Body of pancreas (tissue), 4 donors: Measurements from ENCODE around the gene UBL4A.

Source experiments
- POLR2A ChIP-seq, 3 donors: fragments of 450-650 bp; IDR thresholded peaks; one replicate each; pipeline ENCODE4 v1.6.1; 2016; ENCODE audit warnings: antibody characterized with exemption in 3 of 3, mild to moderate bottlenecking in 2 of 3
- TF ChIP-seq, protein P1 (sequence below), 7 experiments: fragments of 450-650 bp in 4 of 7; fragments of 200-600 bp in 3 of 7; sonication (generic) in 3 of 7; IDR thresholded peaks; one replicate each; pipeline ENCODE4 v1.5.1; 2016 to 2019; ENCODE audit warnings: antibody characterized with exemption in 7 of 7

GRCh38 chrX:154472685-154473632, 13.5 kb downstream of the UBL4A start:
- TF ChIP-seq, protein P1, sequence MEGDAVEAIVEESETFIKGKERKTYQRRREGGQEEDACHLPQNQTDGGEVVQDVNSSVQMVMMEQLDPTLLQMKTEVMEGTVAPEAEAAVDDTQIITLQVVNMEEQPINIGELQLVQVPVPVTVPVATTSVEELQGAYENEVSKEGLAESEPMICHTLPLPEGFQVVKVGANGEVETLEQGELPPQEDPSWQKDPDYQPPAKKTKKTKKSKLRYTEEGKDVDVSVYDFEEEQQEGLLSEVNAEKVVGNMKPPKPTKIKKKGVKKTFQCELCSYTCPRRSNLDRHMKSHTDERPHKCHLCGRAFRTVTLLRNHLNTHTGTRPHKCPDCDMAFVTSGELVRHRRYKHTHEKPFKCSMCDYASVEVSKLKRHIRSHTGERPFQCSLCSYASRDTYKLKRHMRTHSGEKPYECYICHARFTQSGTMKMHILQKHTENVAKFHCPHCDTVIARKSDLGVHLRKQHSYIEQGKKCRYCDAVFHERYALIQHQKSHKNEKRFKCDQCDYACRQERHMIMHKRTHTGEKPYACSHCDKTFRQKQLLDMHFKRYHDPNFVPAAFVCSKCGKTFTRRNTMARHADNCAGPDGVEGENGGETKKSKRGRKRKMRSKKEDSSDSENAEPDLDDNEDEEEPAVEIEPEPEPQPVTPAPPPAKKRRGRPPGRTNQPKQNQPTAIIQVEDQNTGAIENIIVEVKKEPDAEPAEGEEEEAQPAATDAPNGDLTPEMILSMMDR (IDR thresholded peaks at IDR 0.05): no peak
- TF ChIP-seq POLR2A (IDR thresholded peaks at IDR 0.05): no peak
